ENCODE measurements around the gene SECTM1. TPM values are rescaled to one million over a fixed set of nuclear protein-coding genes. Genes with fewer than 3 reads are reported as not detected.

The SECTM1 gene
- total RNA-seq, 1 experiment from 2014 or later, result 61.7 TPM

DNA sequence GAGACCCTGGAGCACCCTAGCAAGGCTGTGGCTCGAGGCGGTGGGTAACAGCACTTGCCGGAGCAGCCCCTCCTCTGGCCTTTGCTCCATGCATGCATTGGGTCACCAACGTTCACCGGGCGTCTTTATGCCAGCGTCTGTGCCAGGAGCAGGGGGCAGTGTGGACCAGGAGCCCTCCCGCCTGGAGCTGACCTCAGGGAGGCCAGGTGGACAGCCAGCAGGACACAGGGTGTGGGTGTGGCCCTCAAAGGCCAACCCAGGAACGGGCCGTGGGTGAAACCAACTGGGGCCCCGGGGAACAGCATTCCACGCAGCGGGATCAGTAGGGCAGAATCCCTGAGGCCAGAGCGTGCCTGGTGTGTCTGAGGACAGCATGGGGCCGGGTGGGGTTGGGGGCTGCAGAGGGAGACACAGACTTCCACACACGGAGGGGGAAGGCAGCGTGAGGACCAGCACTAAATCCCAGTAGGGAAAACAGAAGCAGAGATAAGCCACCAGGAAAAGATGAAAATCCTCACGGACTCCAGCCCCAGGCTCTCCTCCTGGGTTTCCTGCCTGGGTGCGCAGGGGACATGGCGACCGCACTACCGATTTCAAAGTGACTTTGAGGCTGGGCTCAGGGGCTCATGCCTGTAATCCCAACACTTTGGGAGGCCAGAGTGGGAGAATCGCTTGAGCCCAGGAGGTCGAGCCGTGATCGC, 13.3 kb downstream of the SECTM1 start:
- intact Hi-C loops (cut with micrococcal nuclease), result loop anchor here (2.0 kb wide), 1 partner anchor 75 kb away; no protein-coding TSS in a partner anchor
- Histone ChIP-seq H3K9me3 (ENCODE audit: low read length) (no peaks in the 10 kb centered on the region), H3K9me2 (replicated peaks; ENCODE audit: low read length) (no peaks in the 10 kb centered on the region), H3K4me2 (ENCODE audit: low read length) (no peak overlapping the region), H3K79me2 (ENCODE audit: low read length) (no peaks in the 10 kb centered on the region), H2AFZ (ENCODE audit: low read length) (no peak overlapping the region), H3K27me3 (ENCODE audit: low read length) (no peaks in the 10 kb centered on the region), H4K20me1 (ENCODE audit: low read length) (no peaks in the 10 kb centered on the region), H3K36me3 (ENCODE audit: low read depth, low read length) (no peaks in the 10 kb centered on the region), H3F3A (ENCODE audit: low read length, unreplicated experiment) (peaks cover 3% of the 10 kb centered on the region), H3K4me3 (ENCODE audit: low read length) (no peak overlapping the region), H3K27ac (ENCODE audit: low read length) (no peak overlapping the region), H3K4me1 (ENCODE audit: insufficient read depth, low read length) (no peaks in the 10 kb centered on the region; the same call in 1 of the 2 replicates), H3K9ac (ENCODE audit: low read length) (no peak overlapping the region)
- no peak for TF ChIP-seq EZH2 (IDR thresholded peaks at IDR 0.05; ENCODE audit: low read length, unreplicated experiment)
- no peak for TF ChIP-seq EZH2phosphoT487 (IDR thresholded peaks at IDR 0.05; ENCODE audit: borderline replicate concordance, low read length)
- TF ChIP-seq CTCF (conservative IDR thresholded peaks at IDR 0.05; ENCODE audit: low read depth, low read length), result no peak
- ATAC-seq (no peak), DNase-seq (no peak)
- ChIA-PET POLR2A (ENCODE audit: unreplicated experiment) (no interaction called here), CTCF (interaction anchor here (1.2 kb wide), 1 partner anchor 73 kb away, joined by 3 read pairs; no protein-coding TSS in a partner anchor)
- no TSS peak for BruUV-seq (replicated peaks)

GRCh38 chr17:82319619-82320062, 13.9 kb downstream of the SECTM1 start:
- Histone ChIP-seq H3K36me3 (ENCODE audit: low read depth, low read length) (no peaks in the 10 kb centered on the region), H3F3A (ENCODE audit: low read length, unreplicated experiment) (peaks cover 3% of the 10 kb centered on the region), H3K4me1 (ENCODE audit: insufficient read depth, low read length) (no peaks in the 10 kb centered on the region; the same call in 1 of the 2 replicates), H3K79me2 (ENCODE audit: low read length) (no peaks in the 10 kb centered on the region), H4K20me1 (ENCODE audit: low read length) (no peaks in the 10 kb centered on the region), H2AFZ (ENCODE audit: low read length) (no peak overlapping the region), H3K27ac (ENCODE audit: low read length) (no peak overlapping the region), H3K9ac (ENCODE audit: low read length) (no peak overlapping the region), H3K27me3 (ENCODE audit: low read length) (no peaks in the 10 kb centered on the region), H3K9me2 (replicated peaks; ENCODE audit: low read length) (no peaks in the 10 kb centered on the region), H3K4me3 (ENCODE audit: low read length) (no peak overlapping the region), H3K4me2 (ENCODE audit: low read length) (no peak overlapping the region), H3K9me3 (ENCODE audit: low read length) (no peaks in the 10 kb centered on the region)
- intact Hi-C loops (cut with micrococcal nuclease), result loop anchor here (2.0 kb wide), 1 partner anchor 75 kb away; no protein-coding TSS in a partner anchor
- CTCF ChIA-PET, result no interaction called here
- no peak for ATAC-seq
- POLR2A ChIA-PET (ENCODE audit: unreplicated experiment), result no interaction called here
- BruUV-seq (replicated peaks), result no TSS peak
- no peak for DNase-seq
- TF ChIP-seq CTCF (conservative IDR thresholded peaks at IDR 0.05; ENCODE audit: low read depth, low read length) (no peak), EZH2 (IDR thresholded peaks at IDR 0.05; ENCODE audit: low read length, unreplicated experiment) (no peak), EZH2phosphoT487 (IDR thresholded peaks at IDR 0.05; ENCODE audit: borderline replicate concordance, low read length) (no peak)

Measured in PC-3 (cell line).